ENCODE data around the gene RSU1.

- TF ChIP-seq CTCF (optimal IDR thresholded peaks at IDR 0.05 in 1 of 3, IDR thresholded peaks at IDR 0.05 in 1 of 3, conservative IDR thresholded peaks at IDR 0.05 in 1 of 3; ENCODE audit: extremely low read depth in 1 of 3, insufficient read depth in 2 of 3, low read length in 3 of 3) (no peak), EZH2 (IDR thresholded peaks at IDR 0.05; ENCODE audit: low read length) (no peak)
These were observed 28.0 kb upstream of the RSU1 start for GRCh38 chr10:16845248-16845647.
